Measurements from ENCODE around the gene KDM1B. TPM values are rescaled to one million over a fixed set of nuclear protein-coding genes. Genes with fewer than 3 reads are reported as not detected.
A peak's percentile ranks its signal among the peaks of the same experiment; 100 is the strongest.

KDM1B gene
- total RNA-seq, 1 donor from 2014 or later: 10.3 TPM

DNA sequence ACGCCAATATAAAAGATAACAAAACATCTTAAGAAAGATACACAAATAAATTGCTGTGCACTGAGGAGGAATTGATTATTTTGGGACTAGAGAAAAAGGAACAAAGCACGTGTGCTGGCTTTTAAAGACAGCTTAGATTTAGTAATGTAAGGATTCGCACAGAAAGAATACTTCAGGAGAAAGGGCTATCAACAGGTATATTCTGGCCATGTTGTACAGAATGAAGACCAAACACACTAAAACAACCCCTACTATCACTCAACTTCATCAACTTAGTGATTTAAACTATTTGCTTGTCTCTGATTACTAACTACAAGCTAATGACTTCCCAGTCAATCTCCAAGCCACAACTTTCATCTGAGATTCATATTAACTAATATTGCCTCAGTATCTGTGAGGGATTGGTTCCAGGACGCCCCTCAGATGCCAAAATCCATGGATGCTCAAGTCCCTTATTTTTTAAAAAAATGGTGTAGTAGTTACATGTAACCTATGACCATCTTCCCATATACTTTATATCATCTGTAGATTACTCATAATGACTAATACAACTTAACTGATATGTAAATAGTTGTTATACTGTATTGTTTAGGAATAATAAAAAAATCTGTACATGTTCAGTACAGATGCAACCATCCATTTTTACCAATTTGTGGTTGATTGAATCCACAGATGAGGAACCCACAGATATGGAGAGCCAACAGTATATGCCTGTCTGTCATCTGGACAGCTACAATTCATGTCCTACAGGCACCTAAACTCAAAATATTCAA is 104.6 kb downstream of the KDM1B start:
- ATAC-seq (no peak), DNase-seq (ENCODE audit: low spot score) (no peak)

- ATAC-seq: no peak
- no peak for DNase-seq (ENCODE audit: low spot score)
These were observed 105.4 kb downstream of the KDM1B start for GRCh38 chr6:18260448-18261106.

DNA sequence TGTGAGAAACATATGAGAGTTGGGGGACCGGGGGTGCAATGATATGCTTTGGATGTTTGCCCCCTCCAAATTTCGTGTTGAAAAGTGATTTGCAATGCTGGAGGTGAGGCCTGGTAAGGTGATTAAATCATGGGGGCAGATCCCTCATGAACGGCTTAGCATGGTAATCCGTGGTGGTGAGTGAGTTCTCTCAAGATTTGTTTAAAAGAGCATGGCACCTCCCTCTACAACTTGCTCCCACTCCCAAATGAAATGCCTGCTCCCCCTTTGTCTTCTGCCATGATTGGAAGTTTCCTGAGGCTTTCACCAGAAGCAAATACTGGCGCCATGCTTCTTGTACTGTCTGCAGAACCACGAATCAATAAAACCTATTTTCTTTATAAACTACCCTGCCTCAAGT is 106.7 kb downstream of the KDM1B start:
- ATAC-seq: no peak
- DNase-seq (ENCODE audit: low spot score): no peak

DNA sequence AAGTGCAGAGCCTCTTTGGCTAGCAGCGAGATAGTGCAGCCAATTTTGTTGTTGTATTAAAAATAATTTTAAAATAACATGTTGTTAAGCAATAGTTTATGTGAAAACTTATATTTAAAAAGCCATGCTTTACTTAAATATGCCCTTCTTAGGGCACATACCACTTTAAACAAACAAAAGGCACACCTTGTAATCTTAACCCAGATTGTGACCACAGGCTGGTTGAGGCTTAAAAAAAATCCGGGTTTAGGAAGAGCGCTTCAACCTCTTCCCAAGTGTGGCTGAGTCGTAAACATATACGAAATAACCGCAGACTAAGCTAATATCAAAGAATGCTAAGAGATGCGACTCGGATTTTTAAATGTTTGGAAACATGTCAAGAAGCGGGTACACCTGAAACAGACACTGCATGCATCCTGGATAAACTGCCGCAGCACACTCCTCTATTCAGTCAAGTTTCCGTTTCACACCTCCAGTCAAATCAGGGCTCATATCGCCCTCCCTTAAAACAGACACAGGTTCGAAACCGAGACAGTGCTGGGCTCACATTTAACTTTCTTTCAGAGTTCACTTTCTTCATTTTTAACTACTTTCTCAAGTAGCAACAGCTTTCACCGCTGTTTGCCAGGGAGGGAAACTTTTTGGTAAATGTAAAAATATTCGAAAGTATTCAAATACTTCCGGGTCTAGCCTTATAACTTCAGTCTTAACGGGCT is 107.6 kb downstream of the KDM1B start:
- DNase-seq (ENCODE audit: low spot score): no peak
- no peak for ATAC-seq

DNA sequence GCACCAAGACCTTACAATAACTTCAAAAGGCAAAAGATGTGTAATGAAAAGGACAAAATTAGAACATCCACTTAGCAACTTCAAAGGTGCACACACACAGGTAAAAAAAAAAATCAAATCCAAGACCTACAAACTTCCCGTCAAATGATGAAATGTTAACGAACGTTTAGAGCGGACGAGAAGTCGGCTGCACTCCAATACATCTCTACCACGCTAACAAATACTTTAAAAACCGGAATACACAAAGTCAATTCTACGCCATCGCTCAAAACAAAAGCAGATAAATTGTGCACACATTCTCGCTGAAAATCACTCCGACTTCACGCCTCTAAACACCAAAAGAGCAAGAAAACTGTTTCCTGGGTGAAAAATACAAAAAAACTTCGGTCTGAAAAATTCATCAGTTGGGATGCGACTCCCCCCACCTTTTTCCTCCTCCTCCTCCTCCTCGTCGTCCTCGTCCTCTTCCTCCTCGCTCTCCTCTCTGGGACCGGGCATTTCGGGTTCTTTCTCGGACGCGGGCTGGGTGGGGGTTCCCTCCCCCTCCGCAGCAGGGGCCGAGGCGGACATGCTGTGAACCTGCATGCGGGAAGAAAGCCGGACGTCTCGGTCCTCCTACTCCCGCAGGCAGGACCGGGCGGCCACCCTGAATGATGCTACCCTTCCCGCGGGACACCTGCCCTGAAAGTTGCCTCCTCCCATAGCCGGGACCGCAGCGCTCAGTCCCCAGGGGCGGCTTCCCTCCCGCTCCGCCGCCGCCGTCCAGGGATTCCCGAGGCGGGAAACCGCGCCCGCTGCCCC is 108.4 kb downstream of the KDM1B start:
- ATAC-seq (no peak), DNase-seq (ENCODE audit: low spot score) (no peak)

DNA sequence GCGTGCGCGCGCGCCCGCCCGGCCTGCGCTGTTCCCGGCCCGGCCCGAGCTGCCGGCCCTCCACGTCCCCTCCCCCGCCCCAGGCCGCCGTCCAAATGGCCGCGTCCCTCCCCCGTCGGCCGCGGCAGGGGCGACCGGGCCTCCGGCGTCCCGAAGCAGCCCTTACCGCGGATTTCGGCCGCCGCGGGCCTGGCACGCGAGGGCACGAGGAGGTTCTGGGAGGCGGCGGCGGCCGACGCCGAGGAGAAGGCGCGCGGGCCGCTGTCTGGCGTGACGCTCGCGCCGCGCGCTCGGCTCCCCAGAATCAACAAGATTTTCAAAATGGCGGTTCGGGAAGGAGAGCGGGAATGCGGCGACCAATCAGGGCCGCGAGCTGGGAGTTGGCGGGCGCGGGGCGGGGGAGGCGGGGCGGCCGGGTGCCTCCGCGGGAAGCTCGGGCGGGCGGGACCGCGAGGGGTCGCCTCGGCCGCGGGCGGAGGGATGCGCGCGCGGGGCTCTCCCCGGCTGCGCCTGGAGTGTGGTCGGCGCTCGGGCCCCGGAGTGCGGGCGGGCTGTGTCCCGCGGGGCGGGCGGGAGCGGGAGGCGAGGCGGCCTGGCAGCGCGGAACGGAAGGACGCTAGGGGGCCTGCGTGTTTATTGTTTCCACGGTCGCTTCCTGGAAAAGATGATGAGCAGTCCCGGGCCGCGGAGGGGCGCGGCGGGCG is 109.1 kb downstream of the KDM1B start, which contains the start of gene DEK:
DEK (minus strand) TSS at position 312 of the 704 bp plus-strand sequence. CDS start 543 bp downstream, outside the sequence.
- DNase-seq (ENCODE audit: low spot score): peak; percentile 89
- peak; percentile 92 for ATAC-seq

DNA sequence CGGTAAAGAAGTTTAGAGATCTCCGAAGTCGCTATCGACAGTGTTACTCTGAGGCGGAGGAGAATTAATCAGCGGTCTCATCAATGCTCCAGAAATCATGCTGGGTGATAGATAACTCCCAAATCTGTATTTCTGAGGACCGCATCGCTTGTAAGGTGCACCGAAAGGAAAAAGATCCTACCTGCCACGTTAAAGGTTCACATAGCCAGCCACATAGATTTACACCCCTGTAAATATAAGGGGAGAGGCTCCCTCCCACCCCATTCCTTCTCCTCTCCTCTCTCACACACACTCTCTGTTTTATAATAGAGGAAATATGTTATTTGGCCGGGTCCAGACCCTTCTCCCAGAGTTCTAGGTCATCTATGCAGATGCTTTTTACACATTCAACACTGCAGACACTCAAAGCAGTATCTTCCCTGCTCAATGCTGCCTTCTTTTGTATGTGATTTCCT is 109.7 kb downstream of the KDM1B start:
- ATAC-seq: peak; percentile 3

DNA sequence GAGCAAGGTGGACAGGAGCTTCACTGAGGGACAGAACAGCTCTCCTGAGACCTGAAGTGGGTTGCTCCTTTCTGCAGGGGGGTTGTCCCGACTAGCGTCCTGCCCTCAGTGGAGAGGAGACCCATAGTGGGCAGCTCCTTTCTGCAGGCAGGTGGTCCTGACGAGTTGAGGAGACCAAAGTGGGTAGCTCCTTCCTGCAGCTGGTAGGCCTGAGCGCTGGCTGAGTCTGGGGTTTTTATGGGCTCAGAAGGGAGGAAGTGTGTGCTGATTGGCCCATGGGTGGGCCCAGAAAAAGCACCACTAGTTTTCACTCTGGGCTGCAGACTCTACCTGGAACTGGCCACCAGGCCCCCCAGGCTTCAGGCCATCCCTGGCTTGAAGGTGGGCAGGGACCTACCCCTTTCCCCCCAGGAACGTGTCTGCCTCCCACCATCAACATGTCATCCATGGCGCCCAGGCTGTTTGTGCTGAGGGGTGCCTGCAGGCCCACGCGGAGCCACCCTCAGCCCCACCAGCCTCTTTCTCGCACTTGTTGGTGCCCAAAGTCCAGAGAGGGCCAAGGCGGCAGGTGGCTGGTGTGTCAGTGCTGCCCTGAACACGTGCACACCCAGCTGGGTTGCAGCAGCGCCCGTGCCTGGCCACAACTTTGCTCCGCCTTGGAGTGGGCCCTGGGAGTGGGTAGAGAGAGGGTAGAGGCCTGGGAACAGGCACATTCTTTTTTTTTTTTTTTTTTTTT is 110.7 kb downstream of the KDM1B start:
- DNase-seq (ENCODE audit: low spot score) (no peak), ATAC-seq (no peak)

More for the DNA sequence above, 109.7 kb downstream of the KDM1B start:
- DNase-seq (ENCODE audit: low spot score): no peak

- DNase-seq (ENCODE audit: low spot score): no peak
These were observed 111.3 kb downstream of the KDM1B start for GRCh38 chr6:18266523-18266912.

DNA sequence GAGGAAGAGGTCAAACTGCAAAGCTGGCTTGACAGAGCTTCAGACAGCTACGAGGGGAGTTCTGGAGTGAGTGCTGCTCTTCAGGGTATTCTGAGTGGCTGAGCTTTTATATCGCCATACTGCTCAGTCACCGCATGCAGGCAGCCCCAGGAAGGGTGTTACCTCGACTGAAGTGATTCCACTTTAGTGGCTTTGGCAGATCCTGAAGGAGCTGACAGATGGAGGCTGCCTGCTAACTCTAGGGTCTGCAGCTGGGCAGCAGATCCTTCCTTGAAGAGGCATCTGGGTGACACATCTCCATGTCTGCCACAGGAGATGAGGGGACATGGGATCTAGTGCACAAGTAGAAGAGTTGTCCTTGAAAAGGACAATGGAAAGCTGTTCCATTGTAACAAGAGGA is 112.8 kb downstream of the KDM1B start:
- DNase-seq (ENCODE audit: low spot score): no peak
- ATAC-seq: no peak

More at GRCh38 chr6:18266523-18266912, 111.3 kb downstream of the KDM1B start:
- ATAC-seq: no peak

DNA sequence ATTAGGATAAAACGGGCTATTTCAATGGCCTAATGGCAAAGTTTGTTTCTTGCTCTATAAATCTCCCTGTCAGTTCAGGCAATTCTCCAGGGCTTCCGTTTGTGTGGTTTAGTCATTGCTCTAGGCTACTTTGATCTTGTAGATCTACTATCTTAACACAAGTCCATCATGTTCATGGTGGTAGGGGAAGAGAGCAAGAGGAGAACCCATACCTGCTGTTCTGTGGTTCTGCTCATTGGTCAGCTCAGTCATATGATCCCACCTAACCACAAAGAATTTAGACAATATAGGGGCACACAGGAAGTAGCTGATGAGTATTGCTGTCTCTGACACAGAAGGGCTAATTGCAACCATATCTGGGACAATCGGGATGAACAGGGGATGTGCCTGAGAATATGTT is 114.0 kb downstream of the KDM1B start:
- no peak for DNase-seq (ENCODE audit: low spot score)
- no peak for ATAC-seq

DNA sequence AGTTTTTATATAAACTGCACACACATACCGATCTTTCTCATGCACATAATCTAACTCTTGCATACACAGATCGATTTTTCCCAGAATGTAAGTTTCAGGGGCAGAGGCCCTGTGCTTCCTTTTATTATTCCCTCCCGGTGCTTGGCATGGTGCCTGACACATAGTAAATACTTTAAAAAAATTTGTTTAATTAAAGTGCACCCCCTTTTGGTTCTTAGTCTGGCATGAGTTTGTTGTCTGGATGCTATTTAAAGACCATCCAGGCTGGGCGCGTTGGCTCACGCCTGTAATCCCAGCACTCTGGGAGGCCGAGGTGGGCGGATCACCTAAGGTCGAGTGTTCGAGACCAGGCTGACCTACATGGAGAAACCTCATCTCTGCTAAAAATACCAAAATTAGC is 114.5 kb downstream of the KDM1B start:
- DNase-seq (ENCODE audit: low spot score) (no peak), ATAC-seq (no peak)

GRCh38 chr6:18270216-18270615 is 115.0 kb downstream of the KDM1B start:
- ATAC-seq (no peak), DNase-seq (ENCODE audit: low spot score) (no peak)

Other genes with a start within 250 kb of the KDM1B start
- 16.7 TPM for gene KIF13A, start 167.8 kb upstream of the KDM1B start, total RNA-seq
- 2.8 TPM for gene NHLRC1, start 32.7 kb upstream of the KDM1B start, total RNA-seq
- 25.5 TPM for gene TPMT, start 345 bp upstream of the KDM1B start, total RNA-seq
- gene DEK, start 109.1 kb downstream of the KDM1B start, total RNA-seq: 16.9 TPM
- 17.5 TPM for gene RNF144B, start 231.9 kb downstream of the KDM1B start, total RNA-seq